Astrocyte of the spinal cord (primary cell): ENCODE results near the gene PRDM16.

Source experiments
- DNase-seq: peaks from one replicate; pipeline ENCODE4 v3.0.0; 2011; ENCODE audit warnings: low read depth, low spot score
- H3K4me3 ChIP-seq: 2 replicates; pipeline ENCODE4 v1.5.1; 2011; ENCODE audit warnings: low read depth, mild to moderate bottlenecking, low read length, moderate library complexity
- CTCF ChIP-seq: IDR thresholded peaks from 2 replicates; pipeline ENCODE4 v1.5.1; 2012; ENCODE audit warnings: low read depth, mild to moderate bottlenecking, low read length, inconsistent platforms
- in situ Hi-C: cut with HindIII; loops from 2 replicates; pipeline ENCODE4 v1.10.0; 2017; ENCODE audit warnings: low sequenced_read_pairs

The PRDM16 gene

GRCh38 chr1:3141129-3141528, 72.1 kb downstream of the PRDM16 start:
- H3K4me3 ChIP-seq, result no peak overlapping the region
- no peak for DNase-seq
- TF ChIP-seq CTCF, result no peak
- in situ Hi-C loops, result no loop called here

- in situ Hi-C loops, result no loop called here
- no peak overlapping the region for H3K4me3 ChIP-seq
- no peak for TF ChIP-seq CTCF
- no peak for DNase-seq
Measured at GRCh38 chr1:3141836-3142235, 72.8 kb downstream of the PRDM16 start.

- in situ Hi-C loops, result no loop called here
- TF ChIP-seq CTCF, result no peak
Measured at GRCh38 chr1:3142236-3142635, 73.2 kb downstream of the PRDM16 start.

GRCh38 chr1:3142751-3143150, 73.7 kb downstream of the PRDM16 start:
- H3K4me3 ChIP-seq, result no peak overlapping the region
- no peak for TF ChIP-seq CTCF
- in situ Hi-C loops, result no loop called here
- no peak for DNase-seq

More at GRCh38 chr1:3142236-3142635, 73.2 kb downstream of the PRDM16 start:
- no peak for DNase-seq
- no peak overlapping the region for H3K4me3 ChIP-seq

- no peak for DNase-seq
- in situ Hi-C loops, result no loop called here
- no peak for TF ChIP-seq CTCF
Measured at GRCh38 chr1:3145532-3146325, 76.7 kb downstream of the PRDM16 start.

GRCh38 chr1:3146458-3146857, 77.5 kb downstream of the PRDM16 start:
- in situ Hi-C loops, result no loop called here
- TF ChIP-seq CTCF, result no peak
- H3K4me3 ChIP-seq, result no peak overlapping the region
- no peak for DNase-seq

More at GRCh38 chr1:3145532-3146325, 76.7 kb downstream of the PRDM16 start:
- H3K4me3 ChIP-seq, result no peak overlapping the region
